Nephron progenitor cell (in vitro differentiated cells): ENCODE results near the gene MAPKAP1.

Experiments used
- DNase-seq: peaks from one replicate; pipeline ENCODE4 v3.0.0; 2021
- H3K27ac Mint-ChIP-seq: 2 replicates; pipeline ENCODE4 v1.8.0; 2021; ENCODE audit warnings: mild to moderate bottlenecking, moderate library complexity, mixed read lengths
- H3K27me3 Mint-ChIP-seq: 2 replicates; pipeline ENCODE4 v1.8.0; 2021; ENCODE audit warnings: mild to moderate bottlenecking, low read depth, mixed read lengths; ENCODE audit not compliant: poor library complexity
- H3K36me3 Mint-ChIP-seq: 2 replicates; pipeline ENCODE4 v1.8.0; 2021; ENCODE audit warnings: low read depth, mixed read lengths
- H3K4me1 Mint-ChIP-seq: 2 replicates; pipeline ENCODE4 v1.8.0; 2021; ENCODE audit warnings: mixed read lengths
- H3K4me3 Mint-ChIP-seq: 2 replicates; pipeline ENCODE4 v1.8.0; 2021; ENCODE audit warnings: mild to moderate bottlenecking, moderate library complexity, mixed read lengths
- H3K9me3 Mint-ChIP-seq: 2 replicates; pipeline ENCODE4 v1.8.0; 2021; ENCODE audit warnings: mild to moderate bottlenecking, moderate library complexity, mixed read lengths
- CTCF ChIP-seq: fragments of 200-600 bp; sonication (generic); IDR thresholded peaks from 2 replicates; pipeline ENCODE4 v1.5.0; 2021; ENCODE audit warnings: antibody characterized with exemption

The MAPKAP1 gene

GRCh38 chr9:125639057-125639456 lies 68.0 kb downstream of the MAPKAP1 start:
- Mint-ChIP-seq H3K4me3 (no peak overlapping the region), H3K27ac (no peak overlapping the region), H3K36me3 (no peaks in the 10 kb centered on the region), H3K4me1 (peaks cover 20% of the 10 kb centered on the region), H3K9me3 (no peaks in the 10 kb centered on the region), H3K27me3 (peaks cover 5% of the 10 kb centered on the region)
- TF ChIP-seq CTCF: no peak
- DNase-seq: no peak

GRCh38 chr9:125638239-125639045 lies 68.6 kb downstream of the MAPKAP1 start:
- DNase-seq: no peak
- no peaks in the 10 kb centered on the region for H3K9me3 Mint-ChIP-seq
- TF ChIP-seq CTCF: no peak
- no peak overlapping the region for H3K4me3 Mint-ChIP-seq
- H3K4me1 Mint-ChIP-seq: peaks cover 20% of the 10 kb centered on the region
- H3K27me3 Mint-ChIP-seq: peaks cover 5% of the 10 kb centered on the region
- no peaks in the 10 kb centered on the region for H3K36me3 Mint-ChIP-seq
- no peak overlapping the region for H3K27ac Mint-ChIP-seq

- Mint-ChIP-seq H3K4me3 (no peak overlapping the region), H3K27me3 (peaks cover 5% of the 10 kb centered on the region), H3K36me3 (no peaks in the 10 kb centered on the region), H3K9me3 (no peaks in the 10 kb centered on the region), H3K4me1 (peaks cover 30% of the 10 kb centered on the region), H3K27ac (no peak overlapping the region)
- no peak for DNase-seq
- TF ChIP-seq CTCF: no peak
Measured at GRCh38 chr9:125637241-125637640, 69.8 kb downstream of the MAPKAP1 start.

GRCh38 chr9:125635888-125636287 lies 71.1 kb downstream of the MAPKAP1 start:
- H3K27ac Mint-ChIP-seq: no peak overlapping the region
- H3K4me1 Mint-ChIP-seq: peaks cover 38% of the 10 kb centered on the region
- H3K4me3 Mint-ChIP-seq: no peak overlapping the region
- no peaks in the 10 kb centered on the region for H3K36me3 Mint-ChIP-seq
- H3K9me3 Mint-ChIP-seq: no peaks in the 10 kb centered on the region
- peaks cover 5% of the 10 kb centered on the region for H3K27me3 Mint-ChIP-seq
- DNase-seq: no peak
- TF ChIP-seq CTCF: no peak

GRCh38 chr9:125634040-125634717 lies 72.8 kb downstream of the MAPKAP1 start:
- peaks cover 33% of the 10 kb centered on the region for H3K4me1 Mint-ChIP-seq
- no peak overlapping the region for H3K4me3 Mint-ChIP-seq
- peaks cover 5% of the 10 kb centered on the region for H3K27me3 Mint-ChIP-seq
- H3K9me3 Mint-ChIP-seq: no peaks in the 10 kb centered on the region
- no peaks in the 10 kb centered on the region for H3K36me3 Mint-ChIP-seq
- no peak overlapping the region for H3K27ac Mint-ChIP-seq
- DNase-seq: no peak
- TF ChIP-seq CTCF: no peak
